ENCODE results near the gene EFL1. TPM values are rescaled to one million over a fixed set of nuclear protein-coding genes. Genes with fewer than 3 reads are reported as not detected.

EFL1 gene
- polyA plus RNA-seq, 2 of the 4 experiments (the other 2 are of a cell fraction), result 21.2 to 42.3 TPM

GRCh38 chr15:82177291-82178010 is 85.1 kb downstream of the EFL1 start:
- Histone ChIP-seq H3K9me3 (no peaks in the 10 kb centered on the region), H3K4me2 (no peak overlapping the region; the same call in 2 of the 3 replicates), H3K4me3 (no peak overlapping the region), H3K27ac (no peak overlapping the region), H3K4me1 (peaks cover 14% of the 10 kb centered on the region)
- ChIA-PET CTCF (interaction anchor here (0.8 to 3.2 kb wide), 4 partner anchors 10 to 69 kb away, joined by 3 to 15 read pairs (median 4); no protein-coding TSS in a partner anchor), POLR2A (interaction anchor here (0.6 kb wide), 1 partner anchor 15 kb away, joined by 4 read pairs; no protein-coding TSS in a partner anchor)
- TF ChIP-seq JUNB (IDR thresholded peaks at IDR 0.05), result no peak
- no peak for TF ChIP-seq GATA3 (IDR thresholded peaks at IDR 0.05; ENCODE audit: borderline replicate concordance)
- TF ChIP-seq MAZ (IDR thresholded peaks at IDR 0.05; ENCODE audit: borderline replicate concordance, low read depth, low read length), result no peak
- TF ChIP-seq RFX5 (IDR thresholded peaks at IDR 0.05), result no peak
- no peak for TF ChIP-seq FOXS1 (CRISPR knock-in tag; IDR thresholded peaks at IDR 0.05)
- no peak for TF ChIP-seq CTCF (IDR thresholded peaks at IDR 0.05)
- no peak for TF ChIP-seq MAX (IDR thresholded peaks at IDR 0.05)
- no peak for TF ChIP-seq ZSCAN20 (CRISPR knock-in tag; IDR thresholded peaks at IDR 0.05)
- TF ChIP-seq FOSB (CRISPR knock-in tag; IDR thresholded peaks at IDR 0.05), result no peak
- TF ChIP-seq RNF2 (IDR thresholded peaks at IDR 0.05; ENCODE audit: borderline replicate concordance, low read depth), result no peak
- peak; percentile 46 for FAIRE-seq
- no peak for ATAC-seq
- 90% methylated on average over 3 of the region's 3 CpGs for WGBS (ENCODE audit: missing lambda C conversion rate)
- no peak for DNase-seq (ENCODE audit: low read depth in 1 of 2, low spot score in 1 of 2)

GRCh38 chr15:82176542-82176941 is 86.0 kb downstream of the EFL1 start:
- no peaks in the 10 kb centered on the region for H3K9me3 ChIP-seq
- 84% methylated on average over 2 of the region's 2 CpGs for WGBS (ENCODE audit: missing lambda C conversion rate)
- ChIA-PET CTCF (interaction anchor here (0.8 to 3.2 kb wide), 5 partner anchors 9 to 68 kb away, joined by 3 to 15 read pairs (median 4); no protein-coding TSS in a partner anchor), POLR2A (no interaction called here)
- no peak overlapping the region for H3K27ac ChIP-seq
- ATAC-seq (peak; percentile 57 to 66; a peak in 4 of 6 replicates), FAIRE-seq (no peak), DNase-seq (ENCODE audit: low read depth in 1 of 2, low spot score in 1 of 2) (no peak)
- H3K4me3 ChIP-seq, result no peak overlapping the region
- TF ChIP-seq HES2 (IDR thresholded peaks at IDR 0.05), result no peak
- no peak for TF ChIP-seq CBX8 (IDR thresholded peaks at IDR 0.05)
- TF ChIP-seq FOXS1 (CRISPR knock-in tag; IDR thresholded peaks at IDR 0.05), result no peak
- no peak for TF ChIP-seq RAD21 (conservative IDR thresholded peaks at IDR 0.05 in 1 of 2, IDR thresholded peaks at IDR 0.05 in 1 of 2)
- no peak for TF ChIP-seq BCL3 (IDR thresholded peaks at IDR 0.05)
- TF ChIP-seq RFX5 (IDR thresholded peaks at IDR 0.05), result no peak
- TF ChIP-seq TP53 (CRISPR knock-in tag; IDR thresholded peaks at IDR 0.05), result no peak
- no peak for TF ChIP-seq CHD2 (IDR thresholded peaks at IDR 0.05; ENCODE audit: low read length, partially characterized antibody)
- no peak for TF ChIP-seq RCOR1 (IDR thresholded peaks at IDR 0.05; ENCODE audit: low read depth, low read length)
- TF ChIP-seq KDM5A (IDR thresholded peaks at IDR 0.05), result no peak
- peaks cover 14% of the 10 kb centered on the region for H3K4me1 ChIP-seq
- H3K4me2 ChIP-seq, result no peak overlapping the region

GRCh38 chr15:82174471-82175235 is 87.9 kb downstream of the EFL1 start:
- TF ChIP-seq TFCP2L1 (CRISPR knock-in tag; IDR thresholded peaks at IDR 0.05), result no peak
- no peak for TF ChIP-seq E2F6 (IDR thresholded peaks at IDR 0.05; ENCODE audit: borderline replicate concordance, low read depth)
- TF ChIP-seq MAX (IDR thresholded peaks at IDR 0.05), result no peak
- no peak for TF ChIP-seq ATOH8 (CRISPR knock-in tag; IDR thresholded peaks at IDR 0.05; ENCODE audit: low read depth)
- no peak for TF ChIP-seq KDM5A (IDR thresholded peaks at IDR 0.05)
- WGBS (ENCODE audit: missing lambda C conversion rate), result 90% methylated on average over 5 of the region's 5 CpGs
- no peak for DNase-seq (ENCODE audit: low read depth in 1 of 2, low spot score in 1 of 2)
- ATAC-seq, result no peak
- no peak overlapping the region for H3K27ac ChIP-seq
- POLR2A ChIA-PET, result no interaction called here
- CTCF ChIA-PET, result no interaction called here
- peaks cover 14% of the 10 kb centered on the region for H3K4me1 ChIP-seq
- no peak overlapping the region for H3K4me2 ChIP-seq
- no peak for FAIRE-seq
- no peak overlapping the region for H3K4me3 ChIP-seq
- H3K9me3 ChIP-seq, result no peaks in the 10 kb centered on the region
